ENCODE measurements around the gene SLC4A5.
"Not testable (repeated sequence)": the region's sequence is repeated elsewhere in the genome, so short reads cannot be mapped to it uniquely, and the experiment has no call there.

Gene SLC4A5

DNA sequence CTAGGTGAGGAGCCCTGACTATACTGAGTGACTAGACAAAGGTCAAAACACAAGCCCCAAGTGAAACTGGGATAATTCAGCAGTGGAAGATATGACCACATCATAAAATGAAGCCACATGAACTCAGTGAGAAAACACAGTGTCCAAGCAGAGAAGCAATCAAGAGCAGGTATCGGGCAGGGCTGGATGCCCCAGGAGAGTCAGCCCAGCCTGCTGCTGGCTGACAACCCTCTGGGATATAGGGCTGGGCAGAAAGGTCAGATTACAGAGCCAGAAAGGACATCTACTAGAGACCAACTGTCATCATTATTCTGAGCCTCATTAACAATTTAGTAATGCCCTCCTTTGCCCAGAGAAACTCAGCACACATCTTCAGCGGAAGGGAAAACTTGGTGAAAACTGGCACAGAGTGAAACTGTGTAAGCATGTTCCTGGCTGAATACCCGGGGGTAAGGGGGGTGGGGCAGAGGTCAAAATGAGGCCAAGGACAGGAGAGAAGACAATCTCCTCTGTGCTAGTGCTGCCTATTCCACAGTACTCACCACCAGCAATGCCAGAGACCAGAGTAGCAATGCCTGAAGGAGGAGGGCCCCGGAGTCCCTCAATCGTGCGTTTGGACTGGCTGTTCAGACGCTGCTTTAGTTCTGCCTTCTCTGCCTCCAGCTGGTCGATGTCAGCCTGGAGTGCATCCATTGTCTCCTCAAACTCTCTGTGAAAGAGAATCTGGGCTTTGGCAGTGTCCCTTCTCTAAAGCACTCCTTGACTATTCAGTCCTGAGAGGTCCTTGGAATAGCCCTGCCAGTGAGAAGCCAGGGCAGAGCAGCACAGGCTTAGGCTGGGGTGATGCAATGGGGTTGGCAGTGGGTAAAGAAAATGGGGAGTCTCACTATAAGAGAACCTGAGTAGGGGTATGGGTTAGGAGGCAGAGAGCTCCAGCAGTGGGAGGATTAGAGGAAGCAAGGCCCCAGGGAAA lies 21.6 kb upstream of the SLC4A5 start:
- DNase-seq (ENCODE audit: low read depth) = no peak

- DNase-seq (ENCODE audit: low read depth) = no peak
These were observed 18.1 kb upstream of the SLC4A5 start for GRCh38 chr2:74361327-74361726.

GRCh38 chr2:74357627-74358026 lies 14.4 kb upstream of the SLC4A5 start:
- DNase-seq (ENCODE audit: low read depth) = no peak

DNA sequence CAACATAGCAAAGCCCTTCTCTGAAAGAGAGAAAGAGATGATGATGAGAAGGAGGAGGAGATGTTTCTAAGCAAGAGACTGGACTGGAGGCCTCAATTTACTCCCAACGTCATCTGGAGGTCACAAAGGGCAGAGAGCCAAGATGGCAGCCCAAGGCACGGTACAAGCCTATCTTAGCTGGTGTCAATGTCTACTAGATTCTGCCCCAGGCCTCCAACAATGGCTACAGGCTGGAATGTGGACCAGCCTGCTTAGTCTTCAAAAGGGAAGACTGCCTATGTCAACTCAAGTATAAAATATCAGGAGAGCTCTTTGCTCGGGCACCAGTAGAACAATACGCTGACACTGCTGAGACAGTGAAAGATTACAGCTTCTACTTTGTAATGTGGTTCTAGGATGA lies 6.7 kb upstream of the SLC4A5 start:
- no peak for DNase-seq (ENCODE audit: low read depth)

- no peak for DNase-seq (ENCODE audit: low read depth)
These were observed 4.5 kb upstream of the SLC4A5 start for GRCh38 chr2:74347742-74348141.

GRCh38 chr2:74347303-74347702 lies 4.1 kb upstream of the SLC4A5 start:
- DNase-seq (ENCODE audit: low read depth) = no peak

DNA sequence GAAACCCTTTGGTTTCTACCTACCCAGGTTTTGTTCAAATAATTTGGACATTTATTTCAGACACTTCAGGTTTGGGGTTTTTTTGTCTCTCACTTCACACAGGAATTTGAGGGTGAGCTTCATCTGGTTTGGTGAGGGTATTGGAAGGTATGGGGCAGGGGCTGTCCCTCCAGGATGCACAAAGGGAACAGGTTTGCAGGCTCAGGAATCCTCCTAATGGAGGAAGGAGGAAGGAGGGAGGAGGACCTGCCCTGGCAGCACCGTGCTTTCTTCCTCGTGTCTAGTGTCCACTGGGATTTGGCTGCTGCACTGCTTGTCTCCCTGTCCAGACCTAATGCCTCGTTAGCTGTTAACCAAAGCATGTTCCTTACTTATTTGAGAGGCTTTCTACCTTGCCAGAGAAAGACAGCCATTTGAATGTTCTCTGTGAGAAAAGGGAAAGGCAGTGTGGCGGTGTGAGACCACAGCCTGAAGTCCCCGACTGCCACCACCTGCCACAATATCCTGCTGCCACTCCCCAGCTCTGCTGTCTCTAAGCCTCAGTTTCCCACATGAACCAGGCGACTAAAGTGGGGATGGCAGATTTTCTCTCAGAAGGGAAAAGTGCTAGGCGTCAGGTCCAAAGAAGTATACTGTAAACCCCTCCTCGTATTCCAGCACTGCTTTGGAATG lies 2.2 kb upstream of the SLC4A5 start:
- no peak for DNase-seq (ENCODE audit: low read depth)

- DNase-seq (ENCODE audit: low read depth) = not testable (repeated sequence)
These were observed 7.0 kb downstream of the SLC4A5 start for GRCh38 chr2:74336227-74336626.

DNA sequence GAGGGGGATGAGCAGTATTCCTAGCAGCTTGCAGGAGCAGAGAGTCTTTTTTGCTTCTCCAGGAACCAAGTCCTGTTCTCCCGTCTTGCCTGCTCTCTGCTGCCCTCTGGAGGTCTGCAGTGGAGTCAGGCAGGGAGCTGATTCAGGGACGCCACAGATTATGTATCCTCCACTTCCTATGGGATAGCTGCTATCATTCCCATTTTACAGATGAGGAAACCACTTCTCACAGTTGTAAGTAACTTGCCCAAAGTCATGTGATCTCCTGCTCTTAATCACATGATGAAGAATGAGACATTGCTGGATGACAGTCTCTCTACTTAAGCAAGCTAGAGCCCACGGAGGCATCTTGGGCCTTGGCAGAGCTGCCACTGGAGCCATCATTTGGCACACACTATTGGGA lies 8.3 kb downstream of the SLC4A5 start:
- DNase-seq (ENCODE audit: low read depth) = peak; percentile 67

DNA sequence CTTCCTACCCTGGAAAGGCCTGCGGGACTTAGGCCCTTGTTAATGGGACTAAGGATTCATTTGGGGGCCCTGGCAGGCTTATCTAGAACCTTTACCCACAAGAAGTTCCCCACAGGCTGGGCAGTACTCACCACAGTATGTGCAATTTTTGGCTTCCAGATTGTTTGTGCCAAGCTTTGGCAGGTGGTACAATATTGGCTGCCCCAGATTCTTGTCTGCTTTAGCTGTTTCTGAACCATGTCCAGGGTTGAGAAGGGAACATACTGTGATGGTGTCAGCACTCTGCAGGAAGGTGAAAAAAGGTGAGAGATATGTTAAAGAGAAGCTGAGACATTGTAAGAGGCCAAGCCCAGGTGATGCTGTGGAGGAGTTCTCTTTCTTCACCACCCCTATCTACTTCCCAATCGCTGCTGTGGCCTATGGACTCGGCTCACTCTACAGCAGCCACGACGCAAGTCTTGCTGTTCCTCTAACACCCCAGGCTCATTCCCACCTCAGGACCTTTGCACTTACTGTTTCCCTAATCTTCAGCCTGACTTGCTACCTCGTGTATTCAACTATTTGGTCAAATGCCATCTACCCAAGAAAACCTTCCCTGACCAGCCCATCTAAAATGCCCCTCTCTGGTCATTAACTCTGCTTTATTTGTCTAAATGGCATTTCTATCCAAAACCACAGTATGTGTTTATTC lies 9.2 kb downstream of the SLC4A5 start:
- DNase-seq (ENCODE audit: low read depth) = no peak

GRCh38 chr2:74333175-74333574 lies 10.0 kb downstream of the SLC4A5 start:
- DNase-seq (ENCODE audit: low read depth) = no peak

DNA sequence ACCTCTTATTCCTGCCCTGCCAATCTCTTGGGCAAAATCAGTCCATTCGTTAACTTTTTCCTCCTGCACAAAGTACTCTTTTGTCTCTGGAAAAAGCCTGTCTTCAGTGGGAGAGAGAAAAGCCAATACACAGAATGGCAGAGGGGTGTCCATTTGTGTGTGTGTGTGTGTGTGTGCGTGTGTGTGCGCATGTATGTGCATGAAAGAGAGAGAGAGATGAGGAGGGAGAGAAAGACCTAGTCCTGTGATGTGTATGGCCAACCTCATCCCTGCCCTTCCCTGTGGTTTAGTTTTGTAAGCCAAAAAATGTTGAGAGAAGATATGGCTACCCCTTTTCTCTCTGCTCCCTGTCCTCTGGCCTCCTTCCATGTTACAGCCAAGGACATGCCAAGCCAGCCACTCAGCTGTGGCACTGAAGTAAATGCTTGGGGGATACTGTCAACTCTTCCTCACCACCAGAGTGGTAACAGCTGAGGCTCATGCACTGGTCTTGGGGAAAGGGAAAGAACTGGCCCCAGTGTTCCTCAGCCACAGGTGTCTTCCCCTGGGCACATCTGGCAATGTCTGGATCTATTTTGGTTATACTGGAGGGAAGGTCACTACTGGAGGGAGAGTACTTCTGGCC lies 10.6 kb downstream of the SLC4A5 start:
- no peak for DNase-seq (ENCODE audit: low read depth)

- no peak for DNase-seq (ENCODE audit: low read depth)
These were observed 14.6 kb downstream of the SLC4A5 start for GRCh38 chr2:74328573-74328972.

DNA sequence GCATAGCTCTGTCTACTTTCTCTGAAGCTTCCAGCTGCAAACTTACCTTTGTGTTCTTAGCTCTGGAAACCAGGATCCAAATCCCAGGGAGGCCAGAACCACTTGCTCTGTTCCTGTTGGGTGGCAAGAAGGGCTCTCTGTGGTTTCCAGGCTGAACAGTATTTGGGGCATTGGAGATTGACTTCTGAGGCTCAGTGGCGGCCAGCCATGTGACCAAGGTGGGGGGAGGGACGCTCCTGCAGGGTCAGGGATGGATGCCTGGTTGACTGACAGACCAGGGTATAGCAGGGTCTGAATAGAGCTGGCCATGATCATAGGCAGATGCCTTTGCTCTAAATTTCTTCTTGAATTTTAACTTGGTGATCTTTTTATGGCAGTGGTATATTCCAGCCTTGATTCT lies 15.1 kb downstream of the SLC4A5 start:
- no peak for DNase-seq (ENCODE audit: low read depth)

DNA sequence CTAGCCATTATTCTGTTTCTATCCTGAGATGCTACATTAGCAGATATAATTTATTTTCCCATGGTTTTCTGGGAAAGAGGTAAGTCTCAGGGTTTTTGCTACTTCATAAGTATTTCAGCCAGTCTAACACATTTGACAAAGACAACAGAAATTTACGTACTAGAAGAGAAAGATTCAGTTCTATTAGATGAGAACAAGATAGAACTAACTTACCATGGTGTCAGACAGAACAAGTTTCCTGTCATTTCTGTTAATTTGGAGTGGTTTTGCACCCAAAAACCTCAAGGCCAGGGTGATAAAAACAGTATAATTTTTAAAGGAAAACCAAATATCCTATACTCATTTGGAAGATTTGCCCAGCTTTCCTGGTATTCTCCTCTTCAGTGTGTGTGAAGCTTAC lies 15.6 kb downstream of the SLC4A5 start:
- no peak for DNase-seq (ENCODE audit: low read depth)

DNA sequence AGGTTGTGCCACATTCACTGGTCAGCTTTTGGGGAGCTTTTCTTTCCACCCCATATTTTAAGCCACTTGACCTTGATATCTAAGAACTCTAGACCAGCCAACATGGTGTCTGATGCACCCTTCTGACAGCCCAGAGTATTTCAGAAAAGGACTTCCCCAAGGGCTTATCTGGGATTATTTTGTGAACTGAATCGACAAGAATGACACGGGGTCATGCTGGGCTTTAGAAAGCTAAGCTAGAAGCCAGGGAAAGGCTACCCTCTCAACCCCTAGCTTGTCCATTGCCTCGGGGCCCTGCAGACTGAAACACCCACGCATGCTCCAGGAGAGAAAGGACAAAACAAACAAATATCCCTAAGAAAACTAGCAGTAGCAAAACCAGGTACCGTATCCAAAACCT lies 16.0 kb downstream of the SLC4A5 start:
- DNase-seq (ENCODE audit: low read depth) = no peak

DNA sequence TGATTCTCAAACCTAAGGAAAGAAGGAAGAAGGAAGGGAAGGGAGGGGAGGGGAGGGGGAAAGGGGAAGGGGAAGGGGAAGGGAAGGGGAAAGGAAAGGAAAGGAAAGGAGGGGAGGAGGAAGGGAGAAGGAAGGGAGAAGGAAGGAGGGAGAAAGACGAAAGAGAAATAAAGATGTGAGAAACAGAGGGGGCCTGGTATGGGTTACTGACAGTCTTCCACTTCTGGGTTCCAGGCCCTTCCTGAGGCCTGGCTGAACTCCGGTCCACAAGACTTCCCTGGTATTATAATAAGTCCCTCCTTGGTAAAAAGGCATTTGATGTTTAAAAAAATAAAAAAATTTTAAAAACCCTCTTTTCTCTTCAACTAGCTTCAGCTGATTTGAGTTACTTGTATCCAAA lies 17.4 kb downstream of the SLC4A5 start:
- DNase-seq (ENCODE audit: low read depth) = no peak

DNA sequence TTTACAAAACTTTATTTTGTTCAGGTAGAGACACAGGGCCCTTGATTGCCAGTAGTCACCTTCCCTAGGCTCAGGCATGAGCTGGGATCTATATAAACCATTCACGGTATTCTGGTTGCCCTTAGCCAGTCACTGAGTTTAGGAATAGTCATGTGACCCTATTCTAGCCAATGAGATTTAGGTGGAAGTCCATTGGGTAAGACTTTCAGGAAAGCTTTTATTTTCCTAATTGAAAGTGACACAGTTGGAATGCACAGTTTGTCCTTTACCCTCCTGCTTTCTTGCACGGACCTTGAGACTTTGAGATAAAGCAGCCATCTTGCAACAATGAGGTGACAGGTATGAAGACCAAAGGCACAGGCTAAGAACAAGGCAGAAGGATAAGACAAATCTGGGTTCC lies 21.5 kb downstream of the SLC4A5 start:
- no peak for DNase-seq (ENCODE audit: low read depth)

- DNase-seq (ENCODE audit: low read depth) = no peak
These were observed 25.5 kb downstream of the SLC4A5 start for GRCh38 chr2:74317701-74318100.

DNA sequence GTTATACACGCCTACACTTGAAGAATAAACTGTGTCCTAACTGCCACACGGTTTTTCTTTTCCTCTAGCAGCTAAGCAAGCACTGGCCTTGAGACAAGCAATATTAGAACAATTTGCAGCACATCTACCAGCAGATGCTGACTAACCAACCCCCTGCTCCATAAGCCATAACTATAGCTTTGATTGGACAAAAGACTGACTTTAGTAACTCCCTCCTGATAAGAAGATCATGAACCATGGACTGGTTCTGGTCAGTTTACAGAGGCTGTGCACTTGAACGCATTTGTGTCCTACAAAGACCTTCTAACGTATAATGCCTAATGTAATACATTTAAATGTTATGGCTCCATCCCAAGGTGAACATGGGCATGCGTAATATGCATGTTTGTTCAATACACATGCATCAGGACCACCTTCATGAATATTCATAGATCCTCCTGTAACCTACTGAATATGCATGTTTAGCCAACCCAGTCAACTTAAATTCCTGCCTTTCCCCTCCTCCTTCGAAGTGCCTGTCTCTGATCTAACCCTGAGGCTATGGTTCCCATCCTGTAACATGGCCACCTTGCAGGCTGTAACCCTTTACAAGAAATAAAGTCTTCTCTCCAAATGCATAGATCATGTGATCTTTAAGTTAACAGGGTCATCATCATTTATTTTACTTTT lies 26.5 kb downstream of the SLC4A5 start:
- no peak for DNase-seq (ENCODE audit: low read depth)

- no peak for DNase-seq (ENCODE audit: low read depth)
These were observed 29.1 kb downstream of the SLC4A5 start for GRCh38 chr2:74314107-74314506.

DNA sequence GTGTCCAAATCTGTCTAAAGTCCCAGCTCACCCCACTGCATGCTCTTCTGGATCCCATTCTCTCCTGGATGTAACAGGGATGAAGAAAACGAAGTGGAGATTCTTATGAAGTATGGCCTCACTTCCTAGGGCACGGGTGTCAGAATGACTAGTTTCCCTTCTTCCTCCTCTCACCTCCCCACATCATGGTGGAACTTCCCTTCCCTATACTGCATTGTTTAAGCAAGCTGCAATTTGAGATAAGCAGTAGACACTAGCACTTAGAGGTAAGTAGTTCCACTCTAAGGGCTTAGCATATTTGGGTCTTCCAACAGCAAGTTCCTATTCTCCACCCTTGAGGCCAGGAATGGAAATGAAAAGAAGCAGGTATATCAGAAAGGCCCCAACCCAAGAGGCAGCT lies 29.7 kb downstream of the SLC4A5 start:
- DNase-seq (ENCODE audit: low read depth) = no peak

All from activated T-cell treated with anti-CD3 and anti-CD28 coated beads for 24 hours (primary cell).